ENCODE measurements around the gene DGCR6L.

DNA sequence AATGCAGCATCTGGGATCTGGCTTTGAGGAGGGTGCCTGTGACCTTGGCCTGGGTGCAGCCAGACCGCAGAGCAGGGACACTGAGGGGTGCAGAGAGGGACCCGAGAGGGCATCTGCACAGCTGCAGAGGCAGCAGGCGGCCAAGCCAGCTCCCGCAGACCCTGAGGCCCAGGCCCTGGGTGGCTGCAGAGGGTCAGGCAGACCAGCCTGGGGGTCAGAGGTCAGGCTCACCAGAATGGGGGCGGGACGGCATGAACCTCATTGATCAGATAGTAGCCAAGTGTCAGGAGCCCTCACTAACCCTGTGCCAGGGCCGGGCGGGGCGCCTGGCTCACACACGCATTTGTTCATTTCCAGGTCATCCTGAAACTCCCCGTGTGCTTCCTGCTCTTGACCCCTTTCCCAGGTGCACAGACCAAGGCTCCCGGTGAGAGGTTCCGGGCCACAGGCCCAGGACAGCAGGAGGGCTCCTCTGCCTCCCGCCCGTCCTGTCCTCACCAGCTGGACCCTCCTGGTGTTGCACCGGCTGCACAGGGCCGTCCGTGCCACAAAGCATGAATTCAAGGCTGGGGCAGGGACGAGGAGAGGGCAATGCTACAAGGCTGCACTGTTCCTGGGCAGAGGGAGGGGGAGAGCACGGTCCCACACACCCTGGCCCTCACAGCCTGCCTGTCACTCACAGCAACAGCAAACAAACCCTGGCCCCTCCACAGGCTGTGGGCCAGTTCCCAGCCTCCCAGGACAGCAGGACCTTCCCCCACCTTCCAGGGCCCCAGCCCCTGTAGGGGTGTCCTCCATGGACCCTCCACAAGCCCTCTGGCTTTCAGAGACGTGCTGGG is 55.0 kb downstream of the DGCR6L start:
- TF ChIP-seq POLR2A (IDR thresholded peaks at IDR 0.05; ENCODE audit: low read length) (no peak), GATA1 (IDR thresholded peaks at IDR 0.05; ENCODE audit: low read depth, low read length) (no peak)

Data from erythroblast (primary cell).